HG02852 (cell line): Measurements from ENCODE around the gene DNAH6.
"Not testable (repeated sequence)": the region's sequence is repeated elsewhere in the genome, so short reads cannot be mapped to it uniquely, and the experiment has no call there.

Source experiments
- ATAC-seq: cut with Tn5 transposase; IDR thresholded peaks from one replicate; pipeline ENCODE4 v1.9.1; 2021; ENCODE audit warnings: mild to moderate bottlenecking, moderate library complexity; ENCODE audit not compliant: unreplicated experiment

DNAH6 gene, protein sequence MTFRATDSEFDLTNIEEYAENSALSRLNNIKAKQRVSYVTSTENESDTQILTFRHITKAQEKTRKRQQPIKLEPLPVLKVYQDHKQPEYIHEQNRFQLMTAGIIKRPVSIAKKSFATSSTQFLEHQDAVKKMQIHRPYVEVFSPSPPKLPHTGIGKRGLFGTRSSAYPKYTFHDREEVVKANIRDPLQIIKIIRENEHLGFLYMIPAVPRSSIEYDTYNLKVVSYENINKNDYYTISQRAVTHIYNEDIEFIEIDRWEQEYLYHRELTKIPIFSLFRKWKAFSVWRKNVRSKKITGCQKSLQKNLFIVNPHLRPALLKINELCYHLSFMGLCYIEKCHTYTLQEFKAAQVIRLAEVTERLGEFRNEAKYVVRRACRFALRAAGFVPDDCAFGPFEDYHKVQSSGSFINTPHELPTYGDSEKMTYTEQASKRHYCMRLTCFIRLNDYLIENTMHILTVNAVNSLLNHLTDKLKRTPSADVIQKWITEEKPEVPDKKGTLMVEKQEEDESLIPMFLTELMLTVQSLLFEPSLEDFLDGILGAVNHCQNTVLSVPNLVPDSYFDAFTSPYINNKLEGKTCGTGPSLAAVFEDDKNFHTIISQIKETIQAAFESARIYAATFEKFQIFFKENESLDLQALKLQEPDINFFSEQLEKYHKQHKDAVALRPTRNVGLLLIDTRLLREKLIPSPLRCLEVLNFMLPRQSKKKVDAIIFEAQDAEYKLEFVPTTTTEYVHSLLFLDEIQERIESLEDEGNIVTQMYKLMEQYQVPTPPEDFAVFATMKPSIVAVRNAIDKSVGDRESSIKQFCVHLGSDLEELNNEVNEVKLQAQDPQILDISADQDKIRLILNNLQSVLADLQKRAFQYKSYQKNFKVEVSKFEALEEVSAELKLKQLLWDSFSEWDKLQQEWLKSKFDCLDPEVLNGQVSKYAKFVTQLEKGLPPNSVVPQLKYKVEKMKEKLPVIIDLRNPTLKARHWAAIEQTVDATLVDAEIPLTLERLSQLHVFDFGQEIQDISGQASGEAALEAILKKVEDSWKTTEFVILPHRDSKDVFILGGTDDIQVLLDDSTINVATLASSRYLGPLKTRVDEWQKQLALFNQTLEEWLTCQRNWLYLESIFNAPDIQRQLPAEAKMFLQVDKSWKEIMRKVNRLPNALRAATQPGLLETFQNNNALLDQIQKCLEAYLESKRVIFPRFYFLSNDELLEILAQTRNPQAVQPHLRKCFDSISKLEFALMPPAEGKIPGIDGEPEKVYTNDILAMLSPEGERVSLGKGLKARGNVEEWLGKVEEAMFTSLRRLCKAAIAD (N-terminal part only)

DNA sequence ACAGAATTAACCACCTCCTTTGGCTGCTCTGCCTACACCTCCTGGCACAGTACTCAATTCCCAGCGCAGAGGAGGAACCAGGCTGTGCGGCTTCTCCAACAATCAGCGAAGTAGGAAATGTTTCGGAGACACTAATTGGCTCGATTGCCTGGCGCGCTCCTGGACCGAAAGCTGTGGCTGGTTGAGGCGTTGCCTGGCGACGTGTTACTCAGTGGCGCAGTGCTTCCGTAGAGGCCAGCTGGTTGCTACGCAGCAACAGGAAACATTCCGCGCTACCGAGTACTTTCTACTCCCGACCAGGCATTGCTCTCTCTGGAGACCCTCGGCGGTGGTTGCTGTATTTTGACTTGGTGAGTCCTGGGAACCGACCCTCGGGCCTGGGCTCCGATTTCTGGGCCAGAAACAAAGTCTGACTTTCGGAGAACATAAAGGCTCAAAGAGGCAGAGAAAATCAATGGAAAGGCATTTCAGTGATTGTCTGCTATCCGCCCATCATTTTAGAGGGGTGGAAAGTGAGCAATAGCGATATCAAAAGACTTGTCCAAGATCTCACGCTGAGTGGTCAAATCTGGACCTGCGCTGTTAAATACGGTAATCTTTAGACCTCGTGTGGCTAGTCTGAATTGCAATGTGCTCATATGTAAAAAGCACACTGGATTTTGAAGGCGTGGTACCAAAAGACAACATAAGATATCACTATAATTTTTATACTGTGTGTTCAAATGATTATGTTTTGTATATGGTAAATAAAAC, at the start of gene DNAH6:
Gene DNAH6 (plus strand): TSS at position 265 of the 753 bp plus-strand sequence. CDS start 1,329 bp downstream, outside the sequence.
- peak; percentile 99 for ATAC-seq

DNA sequence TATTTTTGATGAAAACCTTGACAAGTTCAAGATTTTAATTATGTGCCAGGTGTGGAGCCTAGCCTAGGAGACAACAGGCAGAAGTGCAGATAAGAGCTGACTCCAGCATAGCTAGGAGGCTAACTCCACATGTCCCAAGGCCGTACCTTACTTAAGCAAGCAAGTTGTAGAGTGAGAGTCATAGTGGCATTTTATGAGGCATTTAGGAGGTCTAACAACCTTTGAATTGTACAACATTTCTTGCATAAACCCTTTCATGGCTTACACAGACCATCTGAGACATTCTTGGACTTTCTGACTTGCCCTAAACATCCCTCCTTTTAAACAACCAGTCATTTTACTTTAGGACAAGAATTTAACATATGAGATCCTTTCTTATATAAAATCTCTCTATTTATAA, 48.9 kb upstream of the DNAH6 start:
- ATAC-seq = no peak

DNA sequence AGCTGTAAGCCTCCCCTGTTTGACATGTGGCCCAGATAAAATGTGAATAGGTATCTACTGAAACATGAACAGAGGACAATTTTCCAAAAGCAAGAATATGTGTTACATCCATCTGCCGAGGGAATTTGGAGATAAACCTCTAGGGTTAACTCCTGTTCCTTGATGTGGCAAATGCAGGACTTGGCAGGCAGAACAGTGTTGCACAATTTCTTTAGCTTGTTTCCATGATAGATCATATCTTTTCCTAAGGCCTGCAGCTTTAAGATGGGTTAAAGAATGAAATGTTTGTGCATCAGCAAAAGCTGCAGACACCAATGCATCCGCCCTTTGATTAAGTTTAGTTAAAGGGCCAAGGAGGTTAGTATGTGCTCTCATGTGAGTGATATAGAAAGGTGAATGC, 43.9 kb upstream of the DNAH6 start:
- ATAC-seq = not testable (repeated sequence)

DNA sequence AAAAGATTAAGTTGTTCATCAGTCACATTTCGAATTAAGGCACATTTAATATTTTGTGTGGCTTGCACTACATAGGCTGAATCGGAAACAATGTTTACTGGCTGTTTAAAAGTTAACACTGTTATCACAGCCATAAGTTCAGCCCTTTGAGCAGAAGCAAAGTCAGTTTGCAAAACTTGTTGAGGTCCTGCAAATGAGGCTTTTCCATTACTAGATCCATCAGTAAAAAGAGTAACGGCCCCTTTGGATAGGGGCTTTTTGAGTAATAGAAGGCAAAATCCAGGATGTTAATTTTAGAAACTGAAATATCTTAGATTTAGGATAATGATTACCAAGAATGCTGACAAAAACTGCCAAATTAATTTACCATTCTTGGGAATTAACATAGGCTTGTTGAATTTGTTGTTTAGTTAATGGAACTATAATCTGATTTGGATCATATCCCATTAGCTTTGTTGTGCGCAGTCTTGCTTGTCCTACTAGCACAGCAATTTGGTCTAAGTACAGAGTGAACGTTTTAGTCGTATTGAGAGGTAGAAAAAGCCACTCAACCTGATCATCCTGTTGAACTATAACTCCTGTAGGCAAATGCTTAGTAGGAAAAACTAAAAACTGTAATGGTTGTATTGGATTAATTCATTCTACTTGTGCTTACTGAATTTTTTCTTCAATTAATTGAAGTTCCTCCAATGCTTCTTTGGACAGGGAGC, 43.3 kb upstream of the DNAH6 start:
- ATAC-seq = no peak

DNA sequence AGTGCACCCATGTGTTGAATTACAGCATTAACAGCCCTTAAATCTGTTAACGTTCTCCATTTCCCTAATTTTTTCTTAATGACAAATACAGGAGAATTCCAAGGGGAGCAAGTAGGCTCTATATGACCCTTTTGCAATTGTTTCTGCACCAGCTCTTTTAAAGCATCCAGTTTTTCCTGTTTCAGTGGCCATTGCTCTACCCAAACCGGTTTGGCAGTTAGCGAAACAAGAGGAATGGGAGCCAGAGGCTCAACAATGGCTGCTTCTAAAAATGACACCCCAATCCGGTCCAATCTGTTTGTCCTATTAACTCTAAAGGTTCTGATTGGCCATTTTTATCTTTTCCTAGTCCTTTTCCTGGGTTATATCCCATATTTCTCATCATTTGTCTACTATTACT, 42.1 kb upstream of the DNAH6 start:
- ATAC-seq = no peak

DNA sequence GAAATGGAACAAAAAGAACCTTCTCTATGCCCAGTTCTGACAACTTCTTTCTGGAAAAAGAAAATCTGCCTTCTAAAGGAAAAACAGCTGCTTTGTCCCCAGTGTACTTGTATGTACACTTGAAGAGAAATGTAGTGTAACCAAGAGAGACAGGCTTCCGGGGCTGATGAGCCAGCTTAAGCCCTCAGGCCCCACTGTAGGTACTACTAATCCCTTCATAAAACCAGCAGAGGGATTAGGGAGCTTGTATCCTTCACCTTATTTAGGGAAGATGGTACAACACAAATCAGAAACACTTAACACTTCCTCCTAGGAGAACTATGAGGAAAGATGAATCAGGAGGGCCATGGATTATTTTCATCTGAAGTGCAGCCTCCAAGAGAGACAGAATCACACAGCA, 38.4 kb upstream of the DNAH6 start:
- ATAC-seq = no peak

DNA sequence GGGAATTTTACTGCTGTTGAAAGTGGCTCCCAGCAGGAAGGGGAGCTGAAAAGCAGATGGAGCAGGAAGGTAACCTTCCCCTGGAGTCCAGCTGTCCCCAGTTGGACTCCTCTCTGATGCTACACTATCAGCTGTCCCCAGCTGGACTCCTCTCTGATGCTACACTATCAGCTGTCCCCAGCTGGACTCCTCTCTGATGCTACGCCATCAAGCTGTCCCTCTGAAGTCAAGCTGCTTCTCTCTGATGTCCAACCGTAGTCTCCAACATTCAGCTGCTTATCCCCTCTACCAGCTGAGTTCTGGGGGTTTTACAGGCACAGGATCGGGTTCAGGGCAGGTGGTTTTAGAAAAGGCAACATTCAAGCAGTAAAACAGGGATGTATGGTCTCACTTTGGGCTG, 37.4 kb upstream of the DNAH6 start:
- no peak for ATAC-seq

DNA sequence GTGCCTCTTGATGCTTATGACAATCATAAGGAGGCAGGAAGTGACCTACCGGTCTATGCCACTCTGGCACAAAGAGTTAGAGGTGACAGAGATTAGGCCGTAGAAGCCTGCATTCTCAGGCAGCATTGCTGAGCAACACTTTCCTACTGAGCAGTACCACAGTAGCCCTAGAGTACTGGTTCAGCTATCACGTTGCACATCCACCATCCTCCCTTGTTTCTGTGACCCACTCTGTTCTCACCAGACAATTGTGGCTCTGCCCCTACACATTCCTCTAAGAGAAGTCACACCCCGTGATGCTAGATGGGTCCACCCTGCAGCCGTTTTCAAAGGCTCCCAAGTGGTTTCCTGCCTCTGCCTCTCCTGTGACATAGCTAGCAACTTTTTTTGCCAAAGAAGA, 34.6 kb upstream of the DNAH6 start:
- ATAC-seq = no peak

DNA sequence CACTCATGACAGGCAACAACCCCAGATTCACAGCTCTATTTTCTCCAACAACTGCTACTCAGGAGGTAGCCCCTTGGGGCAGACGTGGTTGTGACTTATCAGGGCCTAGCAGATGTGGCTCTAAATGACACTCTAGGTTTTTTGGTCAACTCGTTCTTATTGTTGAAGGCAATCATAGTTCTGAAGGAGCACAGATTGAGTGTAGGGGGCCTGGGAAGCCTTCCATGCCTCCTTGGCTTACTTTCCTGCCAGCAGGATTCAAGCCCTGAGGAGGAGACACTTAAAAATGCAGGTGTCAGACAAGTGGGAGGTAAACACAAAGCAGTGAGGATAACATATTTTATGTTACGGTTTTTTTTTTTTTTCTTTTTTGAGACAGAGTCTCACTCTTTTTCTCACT, 33.7 kb upstream of the DNAH6 start:
- no peak for ATAC-seq

DNA sequence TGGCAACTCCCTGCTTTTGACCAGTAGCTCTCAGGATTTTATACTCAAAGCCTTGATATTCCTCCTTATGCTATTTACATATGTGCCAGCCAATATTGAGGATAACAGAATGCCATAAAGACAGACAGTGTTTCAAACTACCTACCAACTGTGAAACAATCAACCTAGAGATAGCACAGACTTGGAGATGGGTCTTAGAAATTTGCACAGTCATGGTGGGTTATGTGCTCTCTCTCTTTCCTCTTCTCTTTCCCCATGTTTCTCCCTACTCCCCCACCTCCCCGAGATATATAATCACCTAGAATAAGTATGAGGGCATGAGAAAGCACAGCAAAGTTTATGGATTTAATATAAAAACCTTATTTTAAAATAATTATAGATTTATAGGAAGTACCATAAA, 33.0 kb upstream of the DNAH6 start:
- no peak for ATAC-seq

DNA sequence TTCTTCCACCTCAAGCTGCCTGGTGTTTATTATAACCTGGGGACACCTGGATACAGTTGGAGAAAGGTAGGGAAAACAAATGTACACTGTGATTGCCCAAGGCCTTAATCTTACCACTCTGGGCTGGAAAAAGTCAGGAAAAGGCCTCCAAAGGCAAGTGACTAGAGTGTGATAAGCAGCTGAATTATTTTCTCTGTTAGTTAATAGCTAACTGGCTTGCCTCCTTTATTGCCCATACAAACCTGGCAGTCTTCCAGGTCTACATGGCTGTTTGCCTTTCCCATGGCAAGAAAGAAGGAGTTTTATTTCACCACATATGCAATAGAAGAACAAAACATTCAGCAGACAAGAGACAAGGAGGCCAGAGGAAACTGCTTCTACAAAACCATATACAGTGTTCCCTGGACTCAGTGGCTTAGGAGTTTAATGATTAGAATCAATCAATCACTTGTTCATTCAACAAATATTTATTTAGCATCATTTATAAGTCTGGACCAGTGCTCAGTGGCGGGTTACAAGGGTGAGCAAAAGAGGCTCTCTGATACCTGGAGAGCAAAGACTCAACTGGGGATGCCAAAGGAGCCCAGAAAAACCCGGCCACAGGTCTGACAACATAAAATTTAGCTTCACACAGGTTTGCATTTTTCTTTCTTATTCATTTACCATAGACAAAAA, 29.7 kb upstream of the DNAH6 start:
- ATAC-seq = no peak

DNA sequence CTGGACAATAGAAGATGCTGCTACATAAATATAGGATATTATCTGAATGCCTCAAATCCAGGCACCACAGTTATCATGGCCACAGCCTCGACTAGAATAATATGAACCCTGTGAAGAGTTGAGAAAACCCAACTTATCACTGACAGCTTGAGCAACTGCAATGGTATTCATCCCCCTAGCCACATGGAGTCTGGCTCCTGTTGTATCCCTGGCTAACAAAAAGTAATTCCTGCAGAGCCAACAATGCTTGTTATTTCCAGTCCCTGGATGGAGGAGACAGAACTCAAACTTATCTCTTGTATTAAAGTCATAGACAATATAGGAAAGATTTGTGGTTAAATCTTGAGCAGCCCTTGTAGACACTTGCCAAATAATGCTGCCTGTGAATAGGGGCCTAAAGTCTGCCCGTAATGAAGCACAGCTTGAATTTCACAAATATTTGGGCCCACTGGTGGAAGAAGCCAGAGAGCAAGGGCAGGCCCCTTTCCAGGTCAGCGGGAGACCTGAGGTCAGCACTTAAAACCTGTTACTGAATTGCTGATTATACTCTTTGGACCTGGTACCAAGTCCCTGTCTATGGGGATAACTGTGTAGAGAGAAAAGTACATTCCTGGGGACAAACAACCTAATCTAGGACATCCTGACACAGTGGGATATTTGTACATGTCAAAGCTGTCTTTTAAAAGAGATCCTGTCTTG, 28.9 kb upstream of the DNAH6 start:
- ATAC-seq = no peak

DNA sequence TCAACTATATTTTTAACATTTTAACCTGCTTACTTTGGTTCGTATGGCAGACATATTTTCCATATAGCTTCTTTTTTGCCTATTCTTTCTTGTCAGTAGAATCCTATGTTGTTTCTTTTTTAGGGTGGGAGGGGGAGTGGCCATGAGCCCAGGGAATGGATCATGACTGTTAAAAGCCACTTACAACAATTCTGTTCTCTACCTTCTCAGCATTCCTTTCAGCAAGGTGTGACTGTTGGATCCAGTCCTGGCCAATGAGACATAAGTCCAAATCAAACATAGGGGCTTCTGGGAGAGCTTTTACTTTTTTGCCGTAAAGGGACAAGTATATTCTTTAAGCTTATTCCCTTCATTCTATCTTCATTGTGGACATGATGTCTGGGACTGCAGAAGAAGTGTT, 25.0 kb upstream of the DNAH6 start:
- no peak for ATAC-seq

DNA sequence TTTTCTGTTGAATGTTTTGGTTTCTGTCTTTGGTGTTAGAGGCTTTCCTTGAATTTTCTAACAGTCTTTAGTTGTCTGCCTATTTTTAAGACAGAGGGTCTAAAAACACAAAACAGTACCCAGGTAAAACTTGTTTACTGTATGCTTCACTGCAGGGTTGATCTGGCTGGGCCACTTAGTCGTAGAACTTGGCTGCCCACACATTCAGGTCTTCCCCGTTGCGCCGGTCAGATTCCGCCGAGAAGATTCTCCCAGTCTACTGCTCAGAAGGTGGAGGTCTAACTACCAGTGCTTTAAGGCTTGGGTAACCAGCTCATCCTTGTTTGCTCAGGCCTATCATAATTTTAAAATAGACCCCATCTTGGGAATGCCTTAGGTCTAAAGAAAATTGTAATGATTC, 24.6 kb upstream of the DNAH6 start:
- no peak for ATAC-seq

DNA sequence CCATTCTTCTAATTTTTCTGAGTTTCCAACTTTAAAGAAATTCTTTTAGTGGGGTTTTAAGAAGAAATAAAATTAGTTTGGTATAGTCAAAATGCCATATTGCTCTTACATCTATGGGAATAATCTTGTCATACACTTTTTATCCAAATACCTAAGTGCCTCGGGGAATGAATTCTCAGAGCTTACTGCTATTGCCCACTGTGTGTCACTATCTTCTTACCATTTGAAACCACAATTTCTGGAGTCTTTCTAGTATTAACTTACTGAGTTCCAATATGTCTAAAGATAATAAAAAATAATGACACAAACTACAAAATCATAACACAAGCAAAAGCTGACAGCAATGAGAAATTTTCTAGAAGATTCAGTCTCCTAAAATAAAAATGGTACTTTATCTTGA, 23.7 kb upstream of the DNAH6 start:
- no peak for ATAC-seq

DNA sequence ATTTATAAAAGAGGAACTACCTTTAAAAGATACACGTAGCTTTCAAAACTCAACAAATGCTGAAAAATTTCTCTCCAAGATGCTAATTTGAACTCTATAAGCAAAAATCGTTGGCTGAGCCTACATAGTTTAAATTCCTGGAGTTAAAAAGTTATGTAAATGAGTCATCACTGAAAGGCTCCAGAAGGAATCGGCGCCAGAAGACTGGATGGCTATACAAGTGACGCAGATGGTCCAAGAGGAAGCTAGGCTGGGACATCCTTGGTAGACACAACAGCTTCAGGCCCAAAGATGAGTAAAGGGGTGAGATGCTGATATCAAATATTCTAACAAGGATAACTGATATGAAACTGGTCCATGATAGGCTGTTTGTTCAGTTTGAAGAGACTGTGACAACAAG, 22.8 kb upstream of the DNAH6 start:
- ATAC-seq = no peak

DNA sequence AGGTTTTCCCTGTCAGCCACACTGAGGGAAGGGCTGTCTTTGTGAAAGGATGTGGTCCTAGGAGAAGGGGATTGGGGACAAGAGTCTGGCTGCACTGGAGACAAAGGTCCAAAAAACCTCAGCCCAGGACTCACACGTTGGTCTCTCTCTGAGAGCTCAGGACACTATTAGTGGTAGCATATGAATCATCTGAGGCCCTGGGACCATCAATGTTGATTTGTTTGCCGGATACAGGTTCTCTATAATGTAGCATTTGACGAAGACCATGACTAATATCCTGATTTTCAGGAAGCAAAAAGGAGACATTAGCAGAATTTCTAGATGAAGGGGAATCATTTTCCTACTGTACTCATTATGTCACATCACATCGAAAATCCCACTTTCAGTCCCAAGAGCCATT, 22.2 kb upstream of the DNAH6 start:
- no peak for ATAC-seq

DNA sequence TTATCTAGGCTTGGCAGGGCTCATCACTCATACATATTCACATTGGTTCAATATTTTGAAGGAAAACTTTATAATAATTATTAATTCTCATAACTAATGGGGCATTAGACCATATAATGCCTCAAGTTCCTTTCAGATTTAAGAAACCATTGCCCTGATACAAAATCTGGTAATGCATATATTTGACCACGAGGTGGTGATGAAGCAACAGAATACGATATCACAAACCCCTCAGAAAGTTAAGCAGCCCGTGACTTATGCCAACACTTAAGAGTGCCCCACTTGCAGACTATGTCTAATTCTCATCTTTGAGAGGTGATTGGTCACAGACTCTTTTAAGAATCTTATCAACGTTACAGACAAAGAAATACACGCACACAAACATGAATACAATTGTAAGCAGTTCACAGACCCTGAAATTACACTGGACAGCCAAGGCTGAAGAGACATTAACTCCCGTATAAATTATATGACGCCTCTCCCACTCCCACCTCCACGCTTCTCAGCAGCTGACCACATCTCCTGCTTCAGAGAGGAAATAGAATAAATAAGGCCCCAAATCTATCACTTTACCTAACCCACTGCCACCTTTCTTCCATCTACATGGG, 20.7 kb upstream of the DNAH6 start:
- peak; percentile 72 for ATAC-seq
